ENCODE measurements around the gene PAX7. TPM values are rescaled to one million over a fixed set of nuclear protein-coding genes. Genes with fewer than 3 reads are reported as not detected.

Gene PAX7
- total RNA-seq, 1 experiment from 2014 or later = not detected

DNA sequence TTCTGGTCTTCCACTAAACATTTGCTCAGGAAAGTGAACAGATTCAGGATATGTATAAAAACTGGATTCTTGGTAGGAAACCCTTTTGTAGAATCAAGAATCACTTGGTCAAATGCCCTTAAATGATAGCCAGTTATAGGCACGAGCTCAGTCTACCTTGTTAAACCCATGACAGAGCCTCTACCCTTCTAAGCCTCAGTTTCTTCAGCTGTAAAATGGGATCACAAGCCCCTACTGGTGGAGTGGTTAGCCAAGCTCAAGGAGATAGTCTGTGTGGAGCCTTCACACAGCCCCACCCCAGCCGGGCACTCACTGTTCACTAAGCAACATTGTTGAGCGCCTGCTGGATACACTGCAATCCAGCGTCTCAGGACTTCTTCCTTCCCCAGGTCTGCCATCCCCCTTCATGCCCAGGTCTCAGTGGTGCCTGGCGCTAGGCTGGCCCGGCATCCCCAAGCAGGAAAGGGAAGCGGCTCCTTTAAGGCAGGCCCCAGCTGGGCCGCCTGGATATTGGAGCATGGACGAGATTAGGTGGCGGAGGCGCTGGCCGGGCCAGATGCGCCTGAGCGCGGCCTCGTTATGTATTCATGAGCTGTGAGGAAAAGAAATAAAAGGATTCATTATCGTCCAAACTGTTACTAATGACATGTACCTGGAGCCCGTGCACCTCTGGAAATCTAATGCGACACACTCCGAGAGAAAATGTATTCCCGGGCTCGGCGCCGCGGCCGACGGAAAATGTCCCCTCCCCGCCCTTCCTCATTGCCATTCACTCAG is 153.2 kb downstream of the PAX7 start:
- BruUV-seq (replicated peaks) = no TSS peak
- DNase-seq (ENCODE audit: unreplicated experiment) = no peak
- intact Hi-C loops (cut with micrococcal nuclease) = no loop called here
- H3K4me3 Mint-ChIP-seq (ENCODE audit: unreplicated experiment) = no peak overlapping the region
- no peaks in the 10 kb centered on the region for H3K36me3 Mint-ChIP-seq (ENCODE audit: insufficient read depth, unreplicated experiment)
- no peaks in the 10 kb centered on the region for H3K4me1 Mint-ChIP-seq (ENCODE audit: insufficient read depth, unreplicated experiment)
- H3K27me3 Mint-ChIP-seq (ENCODE audit: insufficient read depth, unreplicated experiment) = peaks cover 26% of the 10 kb centered on the region
- no peak overlapping the region for H3K27ac Mint-ChIP-seq (ENCODE audit: low read depth, unreplicated experiment)
- TF ChIP-seq, protein P1, sequence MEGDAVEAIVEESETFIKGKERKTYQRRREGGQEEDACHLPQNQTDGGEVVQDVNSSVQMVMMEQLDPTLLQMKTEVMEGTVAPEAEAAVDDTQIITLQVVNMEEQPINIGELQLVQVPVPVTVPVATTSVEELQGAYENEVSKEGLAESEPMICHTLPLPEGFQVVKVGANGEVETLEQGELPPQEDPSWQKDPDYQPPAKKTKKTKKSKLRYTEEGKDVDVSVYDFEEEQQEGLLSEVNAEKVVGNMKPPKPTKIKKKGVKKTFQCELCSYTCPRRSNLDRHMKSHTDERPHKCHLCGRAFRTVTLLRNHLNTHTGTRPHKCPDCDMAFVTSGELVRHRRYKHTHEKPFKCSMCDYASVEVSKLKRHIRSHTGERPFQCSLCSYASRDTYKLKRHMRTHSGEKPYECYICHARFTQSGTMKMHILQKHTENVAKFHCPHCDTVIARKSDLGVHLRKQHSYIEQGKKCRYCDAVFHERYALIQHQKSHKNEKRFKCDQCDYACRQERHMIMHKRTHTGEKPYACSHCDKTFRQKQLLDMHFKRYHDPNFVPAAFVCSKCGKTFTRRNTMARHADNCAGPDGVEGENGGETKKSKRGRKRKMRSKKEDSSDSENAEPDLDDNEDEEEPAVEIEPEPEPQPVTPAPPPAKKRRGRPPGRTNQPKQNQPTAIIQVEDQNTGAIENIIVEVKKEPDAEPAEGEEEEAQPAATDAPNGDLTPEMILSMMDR (IDR thresholded peaks at IDR 0.05; ENCODE audit: unreplicated experiment) = no peak
- no peaks in the 10 kb centered on the region for H3K9me3 Mint-ChIP-seq (ENCODE audit: unreplicated experiment)
- CTCF ChIA-PET = interaction anchor here (1.2 kb wide), 1 partner anchor 203 kb away, joined by 3 read pairs; no protein-coding TSS in a partner anchor
- POLR2A ChIA-PET = no interaction called here

DNA sequence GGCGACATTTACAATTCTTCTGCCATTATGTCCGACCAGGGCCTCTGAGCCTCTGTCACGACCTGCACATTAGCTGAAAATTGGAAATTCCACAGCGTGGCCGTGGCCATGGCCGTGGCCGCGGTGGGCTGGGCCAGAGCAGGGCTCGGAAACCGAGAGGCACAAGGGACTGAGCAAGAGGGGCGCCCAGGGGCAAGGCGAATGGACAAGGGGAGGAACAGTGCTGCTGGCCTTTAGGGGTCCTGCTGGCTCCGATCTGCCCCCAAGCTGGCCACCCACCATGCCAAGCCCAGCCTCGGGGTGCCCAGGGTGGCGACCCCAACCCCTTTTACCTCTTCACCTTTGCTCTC is 153.8 kb downstream of the PAX7 start:
- H3K27ac Mint-ChIP-seq (ENCODE audit: low read depth, unreplicated experiment) = no peak overlapping the region
- ChIA-PET POLR2A (no interaction called here), CTCF (interaction anchor here (0.7 to 1.2 kb wide), 2 partner anchors 203 to 340 kb away, joined by 3 read pairs; no protein-coding TSS in a partner anchor)
- peaks cover 25% of the 10 kb centered on the region for H3K27me3 Mint-ChIP-seq (ENCODE audit: insufficient read depth, unreplicated experiment)
- TF ChIP-seq, protein P1 (IDR thresholded peaks at IDR 0.05; ENCODE audit: unreplicated experiment) = no peak
- no peaks in the 10 kb centered on the region for H3K4me1 Mint-ChIP-seq (ENCODE audit: insufficient read depth, unreplicated experiment)
- no TSS peak for BruUV-seq (replicated peaks)
- H3K36me3 Mint-ChIP-seq (ENCODE audit: insufficient read depth, unreplicated experiment) = no peaks in the 10 kb centered on the region
- no peak for DNase-seq (ENCODE audit: unreplicated experiment)
- H3K4me3 Mint-ChIP-seq (ENCODE audit: unreplicated experiment) = no peak overlapping the region
- H3K9me3 Mint-ChIP-seq (ENCODE audit: unreplicated experiment) = no peaks in the 10 kb centered on the region
- intact Hi-C loops (cut with micrococcal nuclease) = no loop called here

DNA sequence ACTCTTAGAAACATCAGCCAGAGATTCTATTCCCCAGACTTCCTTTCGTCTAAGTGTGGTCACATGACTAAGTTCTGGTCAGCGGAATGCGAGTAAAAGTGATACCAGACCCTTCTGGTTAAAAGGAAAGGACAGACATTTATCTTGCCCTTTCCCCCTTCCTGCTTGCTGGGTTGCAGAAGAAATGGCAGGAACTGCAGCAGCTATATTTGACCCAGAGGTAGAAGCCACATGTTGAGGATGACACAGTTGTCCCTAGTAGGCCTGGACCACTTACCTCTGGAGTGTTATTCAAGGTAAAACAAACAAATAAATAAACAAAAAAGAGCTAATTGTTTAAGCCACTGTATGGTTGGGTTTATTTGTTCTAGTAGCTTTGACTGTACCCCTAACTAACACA is 155.5 kb downstream of the PAX7 start:
- Mint-ChIP-seq H3K27ac (ENCODE audit: low read depth, unreplicated experiment) (no peak overlapping the region), H3K4me3 (ENCODE audit: unreplicated experiment) (no peak overlapping the region), H3K9me3 (ENCODE audit: unreplicated experiment) (no peaks in the 10 kb centered on the region), H3K27me3 (ENCODE audit: insufficient read depth, unreplicated experiment) (peaks cover 30% of the 10 kb centered on the region), H3K36me3 (ENCODE audit: insufficient read depth, unreplicated experiment) (no peaks in the 10 kb centered on the region), H3K4me1 (ENCODE audit: insufficient read depth, unreplicated experiment) (no peaks in the 10 kb centered on the region)
- DNase-seq (ENCODE audit: unreplicated experiment) = no peak
- ChIA-PET POLR2A (no interaction called here), CTCF (interaction anchor here (0.6 kb wide), 1 partner anchor 970 kb away, joined by 3 read pairs; no protein-coding TSS in a partner anchor)
- intact Hi-C loops (cut with micrococcal nuclease) = no loop called here
- TF ChIP-seq, protein P1 (IDR thresholded peaks at IDR 0.05; ENCODE audit: unreplicated experiment) = no peak
- BruUV-seq (replicated peaks) = no TSS peak

DNA sequence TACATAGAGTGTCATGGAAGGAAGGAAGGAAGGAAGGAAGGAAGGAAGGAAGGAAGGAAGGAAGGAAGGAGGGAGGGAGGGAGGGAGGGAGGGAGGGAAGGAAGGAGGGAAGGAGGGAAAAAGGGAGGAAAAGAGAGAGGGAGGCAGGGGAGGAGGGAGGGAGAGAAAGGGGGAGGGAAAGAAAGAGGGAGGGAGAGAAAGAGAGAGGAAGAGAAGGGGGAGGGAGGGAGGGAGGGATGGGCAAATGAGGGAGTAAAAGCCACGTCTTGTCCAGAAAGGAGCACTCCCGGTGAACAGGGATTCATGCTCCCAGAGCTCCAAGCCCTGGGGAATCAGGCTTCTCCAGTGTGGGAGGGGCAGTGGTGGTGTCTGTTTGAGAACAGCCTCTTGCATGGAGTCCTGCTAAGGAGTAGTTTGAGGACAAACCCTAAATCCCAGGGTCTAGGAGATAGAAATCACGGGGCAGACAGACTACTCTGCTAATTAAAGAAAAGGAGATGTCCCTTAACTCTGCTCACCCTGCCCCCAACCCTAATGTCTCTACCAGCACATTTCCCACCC is 157.3 kb downstream of the PAX7 start:
- Mint-ChIP-seq H3K27ac (ENCODE audit: low read depth, unreplicated experiment) (no peak overlapping the region), H3K9me3 (ENCODE audit: unreplicated experiment) (no peaks in the 10 kb centered on the region), H3K4me3 (ENCODE audit: unreplicated experiment) (no peak overlapping the region), H3K36me3 (ENCODE audit: insufficient read depth, unreplicated experiment) (no peaks in the 10 kb centered on the region), H3K4me1 (ENCODE audit: insufficient read depth, unreplicated experiment) (no peaks in the 10 kb centered on the region), H3K27me3 (ENCODE audit: insufficient read depth, unreplicated experiment) (peaks cover 39% of the 10 kb centered on the region)
- no peak for DNase-seq (ENCODE audit: unreplicated experiment)
- intact Hi-C loops (cut with micrococcal nuclease) = no loop called here
- BruUV-seq (replicated peaks) = no TSS peak
- CTCF ChIA-PET = interaction anchor here (0.6 kb wide), 1 partner anchor 189 kb away, joined by 3 read pairs; no protein-coding TSS in a partner anchor
- TF ChIP-seq, protein P1 (IDR thresholded peaks at IDR 0.05; ENCODE audit: unreplicated experiment) = no peak
- POLR2A ChIA-PET = no interaction called here

Data from MCF 10A (cell line).